Left ventricle myocardium inferior (tissue), 1 donor: ENCODE measurements around the gene ZBTB21. TPM values are rescaled to one million over a fixed set of nuclear protein-coding genes. Genes with fewer than 3 reads are reported as not detected.

Experiments used
- DNase-seq: peaks from one replicate; pipeline ENCODE4 v3.0.0-alpha.2; 2020
- H3K27ac ChIP-seq: fragments of 200-600 bp; replicated peaks from 2 replicates; pipeline ENCODE4 v1.8.0; 2021
- H3K27me3 ChIP-seq: fragments of 200-600 bp; 2 replicates; pipeline ENCODE4 v1.8.0; 2021; ENCODE audit warnings: low read depth
- H3K36me3 ChIP-seq: fragments of 200-600 bp; 2 replicates; pipeline ENCODE4 v1.8.0; 2021
- H3K4me1 ChIP-seq: fragments of 200-600 bp; 2 replicates; pipeline ENCODE4 v1.8.0; 2021
- H3K4me3 ChIP-seq: fragments of 200-600 bp; 2 replicates; pipeline ENCODE4 v1.8.0; 2021; ENCODE audit warnings: mild to moderate bottlenecking, moderate library complexity
- H3K9me3 ChIP-seq: fragments of 200-600 bp; replicated peaks from 2 replicates; pipeline ENCODE4 v1.8.0; 2021
- CTCF ChIP-seq: fragments of 200-600 bp; IDR thresholded peaks from 2 replicates; pipeline ENCODE4 v1.8.0; 2021; ENCODE audit warnings: antibody characterized with exemption, mild to moderate bottlenecking, borderline replicate concordance
- intact Hi-C: fragments of 100-400 bp; cut with micrococcal nuclease; formaldehyde crosslinking; loops from one replicate; pipeline ENCODE4 v1.11.0; 2022
- total RNA-seq: library from RNA; stranded (reverse); fragmentation: NEBNext Ultra II Directional; extraction: Animal tissue kit (Norgen Biotek cat#: 25700); gene quantifications from one replicate; pipeline ENCODE4 v1.2.1, GENCODE V29; 2021
- donor health status: DM: no; HTN: yes; CAD: no; lungs with severe emphysema.

ZBTB21 gene
- total RNA-seq, 1 donor from 2014 or later: 4.9 TPM

GRCh38 chr21:41956926-41957729, 53.0 kb downstream of the ZBTB21 start:
- Histone ChIP-seq H3K9me3 (no peaks in the 10 kb centered on the region), H3K4me1 (peaks cover 44% of the 10 kb centered on the region), H3K4me3 (no peak overlapping the region), H3K27me3 (no peaks in the 10 kb centered on the region), H3K27ac (peak overlapping the region; percentile 68), H3K36me3 (no peaks in the 10 kb centered on the region)
- DNase-seq: no peak
- intact Hi-C loops: no loop called here
- TF ChIP-seq CTCF: no peak

- intact Hi-C loops: no loop called here
- H3K27me3 ChIP-seq: no peaks in the 10 kb centered on the region
- peak overlapping the region; percentile 2 for H3K27ac ChIP-seq
- no peak for TF ChIP-seq CTCF
- no peak for DNase-seq
- no peaks in the 10 kb centered on the region for H3K36me3 ChIP-seq
- H3K9me3 ChIP-seq: no peaks in the 10 kb centered on the region
- no peak overlapping the region for H3K4me3 ChIP-seq
- H3K4me1 ChIP-seq: peaks cover 56% of the 10 kb centered on the region
Observed at GRCh38 chr21:41955516-41955915, 54.6 kb downstream of the ZBTB21 start.

- Histone ChIP-seq H3K36me3 (no peaks in the 10 kb centered on the region), H3K4me3 (no peak overlapping the region), H3K27ac (peak overlapping the region; percentile 2), H3K9me3 (no peaks in the 10 kb centered on the region), H3K4me1 (peaks cover 56% of the 10 kb centered on the region), H3K27me3 (no peaks in the 10 kb centered on the region)
- DNase-seq: no peak
- TF ChIP-seq CTCF: no peak
- intact Hi-C loops: no loop called here
Observed at GRCh38 chr21:41954654-41955499, 55.3 kb downstream of the ZBTB21 start.

DNA sequence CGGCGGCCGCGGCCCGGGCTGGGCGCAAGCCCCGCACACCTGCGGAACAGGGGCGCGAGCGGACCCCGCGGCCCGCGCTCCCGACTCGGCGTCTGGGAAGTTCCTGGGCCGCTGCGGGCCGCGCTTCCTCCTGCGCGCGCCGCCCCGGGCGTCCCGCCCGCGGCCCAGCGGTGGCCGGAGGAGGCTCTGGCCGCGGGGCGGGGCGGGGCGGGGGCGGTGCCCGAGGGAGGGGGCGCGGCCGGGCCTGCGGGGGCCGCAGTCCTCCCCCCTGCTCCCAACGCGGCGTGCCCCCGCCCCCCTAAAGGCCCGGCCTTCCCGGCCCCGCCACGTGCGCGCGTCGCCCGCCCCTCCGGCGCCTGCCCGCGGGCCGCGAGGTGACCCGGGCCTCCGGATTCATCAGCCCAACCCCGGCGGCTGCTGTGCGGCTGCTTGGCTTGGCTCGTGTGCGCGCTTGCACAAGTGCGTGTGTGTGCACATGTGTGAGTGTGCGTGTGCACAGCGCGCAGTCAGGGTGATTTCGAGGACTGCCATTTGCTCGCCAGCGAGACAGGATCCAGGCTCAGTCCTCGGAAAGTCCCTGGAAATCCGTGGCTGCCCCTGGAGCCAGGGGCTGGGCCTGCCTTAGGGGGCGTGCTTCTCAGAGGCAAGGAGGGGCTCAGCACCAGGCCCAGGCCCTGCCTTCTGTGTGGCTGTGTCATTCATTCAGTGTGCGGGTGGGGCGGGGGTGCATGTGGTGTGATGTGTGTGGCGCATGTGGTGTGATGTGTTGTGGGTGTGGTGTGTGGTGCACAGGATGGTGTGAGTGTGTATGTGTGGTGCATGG, 56.1 kb downstream of the ZBTB21 start, which contains the start of gene C2CD2:
Gene C2CD2 (minus strand): TSS at position 188 of the 823 bp plus-strand sequence. CDS start 370 bp downstream, outside the sequence.
- intact Hi-C loops: no loop called here
- Histone ChIP-seq H3K27me3 (no peaks in the 10 kb centered on the region), H3K36me3 (no peaks in the 10 kb centered on the region), H3K27ac (peak within 1 kb of the TSS; percentile 84), H3K9me3 (no peaks in the 10 kb centered on the region), H3K4me1 (peaks cover 58% of the 10 kb centered on the region), H3K4me3 (peak within 1 kb of the TSS; percentile 84)
- TF ChIP-seq CTCF: no peak
- peak; percentile 77 for DNase-seq

GRCh38 chr21:41953249-41953830, 56.8 kb downstream of the ZBTB21 start:
- no peak for TF ChIP-seq CTCF
- peak overlapping the region; percentile 84 for H3K27ac ChIP-seq
- H3K4me3 ChIP-seq: peak overlapping the region; percentile 84
- H3K27me3 ChIP-seq: no peaks in the 10 kb centered on the region
- DNase-seq: peak; percentile 36
- intact Hi-C loops: no loop called here
- H3K36me3 ChIP-seq: no peaks in the 10 kb centered on the region
- peaks cover 61% of the 10 kb centered on the region for H3K4me1 ChIP-seq
- no peaks in the 10 kb centered on the region for H3K9me3 ChIP-seq
